Lower lobe of right lung (tissue), 2 donors: ENCODE results near the gene CNOT4. TPM values are rescaled to one million over a fixed set of nuclear protein-coding genes. Genes with fewer than 3 reads are reported as not detected.

Experiments
- ATAC-seq, 2 donors: fragments of 200-7000 bp; cut with Tn5 transposase; one replicate each; pipeline ENCODE4 v1.9.1; 2020 to 2022; ENCODE audit warnings: mild to moderate bottlenecking in 2 of 2, moderate library complexity in 2 of 2
- DNase-seq: peaks from one replicate; pipeline ENCODE4 v3.0.0-alpha.2; 2020
- H3K27ac ChIP-seq: fragments of 200-600 bp; one replicate; pipeline ENCODE4 v1.8.0; 2022
- H3K27me3 ChIP-seq: fragments of 200-600 bp; one replicate; pipeline ENCODE4 v1.8.0; 2022; ENCODE audit warnings: low read depth
- H3K36me3 ChIP-seq: fragments of 200-600 bp; one replicate; pipeline ENCODE4 v1.8.0; 2022; ENCODE audit warnings: mild to moderate bottlenecking
- H3K4me1 ChIP-seq: fragments of 200-600 bp; one replicate; pipeline ENCODE4 v1.8.0; 2022
- H3K4me3 ChIP-seq: fragments of 200-600 bp; one replicate; pipeline ENCODE4 v1.8.0; 2022; ENCODE audit warnings: mild to moderate bottlenecking
- H3K9me3 ChIP-seq: fragments of 200-600 bp; one replicate; pipeline ENCODE4 v1.8.0; 2022
- CTCF ChIP-seq: fragments of 200-600 bp; IDR thresholded peaks from one replicate; pipeline ENCODE4 v1.8.0; 2022; ENCODE audit warnings: antibody characterized with exemption, mild to moderate bottlenecking
- intact Hi-C: fragments of 100-400 bp; cut with DNase I; formaldehyde crosslinking; loops from one replicate; pipeline ENCODE4 v1.11.0; 2022
- total RNA-seq: library from RNA; stranded (reverse); fragmentation: NEBNext Ultra II Directional; extraction: Animal tissue kit (Norgen Biotek cat#: 25700); gene quantifications from one replicate; pipeline ENCODE4 v1.2.1, GENCODE V29; 2021
- donor health status: DM: no; HTN: yes; CAD: no; lungs with severe emphysema.

The CNOT4 gene
- total RNA-seq, 1 donor from 2014 or later: 28.0 TPM

- intact Hi-C loops: no loop called here
- Histone ChIP-seq H3K27ac (no peak overlapping the region), H3K9me3 (no peaks in the 10 kb centered on the region), H3K4me3 (no peak overlapping the region), H3K36me3 (no peaks in the 10 kb centered on the region), H3K27me3 (no peaks in the 10 kb centered on the region), H3K4me1 (no peaks in the 10 kb centered on the region)
- ATAC-seq (no peak), DNase-seq (no peak)
- no peak for TF ChIP-seq CTCF
Observed at GRCh38 chr7:135381369-135381768, 128.5 kb downstream of the CNOT4 start.

GRCh38 chr7:135380351-135380750 lies 129.6 kb downstream of the CNOT4 start:
- no peaks in the 10 kb centered on the region for H3K9me3 ChIP-seq
- no peak for DNase-seq
- H3K4me1 ChIP-seq: no peaks in the 10 kb centered on the region
- TF ChIP-seq CTCF: no peak
- H3K27ac ChIP-seq: no peak overlapping the region
- ATAC-seq: no peak
- H3K27me3 ChIP-seq: no peaks in the 10 kb centered on the region
- no peaks in the 10 kb centered on the region for H3K36me3 ChIP-seq
- no peak overlapping the region for H3K4me3 ChIP-seq
- intact Hi-C loops: no loop called here

- H3K27ac ChIP-seq: no peak overlapping the region
- ATAC-seq: no peak
- intact Hi-C loops: no loop called here
Observed at GRCh38 chr7:135377171-135377570, 132.7 kb downstream of the CNOT4 start.

GRCh38 chr7:135375908-135376699 lies 133.8 kb downstream of the CNOT4 start:
- DNase-seq (no peak), ATAC-seq (no peak)
- TF ChIP-seq CTCF: no peak
- H3K9me3 ChIP-seq: no peaks in the 10 kb centered on the region
- no peaks in the 10 kb centered on the region for H3K4me1 ChIP-seq
- H3K27me3 ChIP-seq: no peaks in the 10 kb centered on the region
- no peak overlapping the region for H3K27ac ChIP-seq
- no peaks in the 10 kb centered on the region for H3K36me3 ChIP-seq
- intact Hi-C loops: no loop called here
- no peak overlapping the region for H3K4me3 ChIP-seq

More at GRCh38 chr7:135377171-135377570, 132.7 kb downstream of the CNOT4 start:
- H3K9me3 ChIP-seq: no peaks in the 10 kb centered on the region
- H3K36me3 ChIP-seq: no peaks in the 10 kb centered on the region
- no peak overlapping the region for H3K4me3 ChIP-seq
- no peak for DNase-seq
- TF ChIP-seq CTCF: no peak
- no peaks in the 10 kb centered on the region for H3K4me1 ChIP-seq
- H3K27me3 ChIP-seq: no peaks in the 10 kb centered on the region

- ATAC-seq: no peak
- H3K27me3 ChIP-seq: no peaks in the 10 kb centered on the region
- no peak overlapping the region for H3K4me3 ChIP-seq
- H3K36me3 ChIP-seq: no peaks in the 10 kb centered on the region
- H3K9me3 ChIP-seq: no peaks in the 10 kb centered on the region
- intact Hi-C loops: no loop called here
- H3K4me1 ChIP-seq: no peaks in the 10 kb centered on the region
- no peak overlapping the region for H3K27ac ChIP-seq
- TF ChIP-seq CTCF: no peak
- no peak for DNase-seq
Observed at GRCh38 chr7:135374736-135375135, 135.2 kb downstream of the CNOT4 start.
